IPS-11a (cell line): ENCODE data around the gene MCC.

Experiments
- H3K4me3 ChIP-seq: one replicate; pipeline ENCODE4 v1.5.1; 2013; ENCODE audit warnings: low read depth, low read length, control low read depth

The MCC gene

DNA sequence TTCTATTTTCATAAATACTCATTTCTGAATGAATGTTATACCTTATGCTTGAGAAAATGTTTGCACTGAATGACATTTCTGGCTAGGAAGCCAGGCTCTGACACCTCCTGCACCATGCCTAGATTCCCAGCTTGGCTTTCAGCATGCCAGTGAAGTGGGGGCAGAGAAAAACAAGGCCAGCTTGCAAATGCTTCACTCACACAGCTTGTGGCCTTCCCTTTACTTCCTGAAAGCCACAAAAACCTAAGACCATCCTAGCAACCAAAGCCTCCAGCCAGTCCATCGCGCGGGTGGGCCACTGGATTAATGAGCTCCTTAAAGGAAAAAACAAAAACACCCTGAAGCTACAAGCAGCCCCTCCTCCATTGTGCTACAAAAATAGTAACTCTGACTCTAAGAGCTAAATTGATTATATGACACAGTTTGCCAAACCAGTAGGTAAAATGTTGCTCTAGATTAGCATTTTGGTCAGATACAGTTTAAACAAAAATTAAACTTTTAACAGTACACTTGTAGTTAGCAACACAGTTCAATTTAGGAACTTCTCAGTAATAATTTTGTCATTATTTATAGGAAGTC, 213.3 kb downstream of the MCC start:
- no peak overlapping the region for H3K4me3 ChIP-seq

DNA sequence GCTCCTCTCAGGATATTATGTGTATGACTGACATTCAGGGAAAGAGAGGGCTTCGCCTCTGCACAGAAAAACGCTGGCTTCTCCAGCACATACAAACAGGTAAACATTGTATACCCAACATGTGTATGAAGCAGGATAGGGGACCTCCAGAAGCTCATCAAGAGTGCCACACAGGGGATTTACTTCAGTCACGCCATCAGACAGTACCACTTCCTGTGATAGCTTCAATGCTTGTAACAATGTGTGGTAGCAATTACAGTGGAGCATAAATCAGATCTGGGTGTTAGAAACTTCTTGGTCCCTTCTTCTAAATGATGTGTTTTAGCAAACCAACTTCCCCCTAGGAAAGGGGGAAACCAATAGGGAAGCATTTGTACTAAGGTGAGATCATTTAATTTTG, 214.3 kb downstream of the MCC start:
- H3K4me3 ChIP-seq = no peak overlapping the region

DNA sequence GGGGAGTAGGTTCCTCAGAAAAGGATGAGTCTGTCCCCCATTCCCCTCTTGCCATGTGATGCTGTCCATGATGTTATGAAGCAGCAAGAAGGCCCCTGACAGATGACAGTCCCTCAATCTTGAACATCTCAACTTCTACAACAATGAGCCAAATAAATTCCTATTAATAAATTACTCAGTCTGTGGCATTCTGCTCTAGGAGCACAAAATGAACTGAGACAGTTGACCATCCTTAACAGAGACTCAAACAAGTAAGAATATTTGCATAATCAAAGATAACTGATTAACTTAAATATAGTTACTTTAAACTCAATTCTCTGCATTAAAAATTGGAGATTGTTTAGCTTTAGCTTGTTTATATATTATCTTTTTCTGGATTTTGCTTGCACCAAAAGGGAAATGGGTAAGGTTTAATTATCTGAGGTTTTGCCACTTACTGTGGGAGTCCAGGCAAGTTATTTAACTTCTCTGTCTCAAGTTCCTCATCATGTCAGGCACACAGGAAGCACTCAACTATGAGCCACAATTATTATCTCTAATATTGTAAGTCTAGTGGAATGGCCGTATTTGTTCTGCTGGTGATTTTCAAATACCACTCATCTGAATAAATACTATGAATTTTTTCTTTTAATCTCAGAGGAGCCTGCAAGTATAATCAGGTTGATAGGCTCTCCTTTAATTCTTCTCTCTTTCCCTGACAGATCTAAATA, 216.4 kb downstream of the MCC start:
- H3K4me3 ChIP-seq = no peak overlapping the region

DNA sequence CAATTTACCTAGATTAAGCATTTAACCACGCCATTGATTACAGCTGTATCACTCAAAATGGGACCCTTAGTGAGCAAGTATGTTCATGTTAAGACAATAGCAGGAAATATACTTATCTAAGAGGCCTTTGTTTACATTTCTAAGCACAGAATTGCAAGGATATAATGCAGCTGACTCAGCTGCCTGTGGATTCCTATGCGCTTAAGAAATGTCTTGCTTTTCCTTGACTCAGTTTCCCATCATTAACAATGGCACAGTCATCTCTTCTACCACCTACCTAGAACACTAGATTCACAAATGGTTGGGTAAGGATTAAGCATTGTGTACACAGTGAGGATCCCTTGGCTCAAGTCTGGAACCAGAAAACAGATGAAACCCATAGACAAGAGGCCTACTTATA, 217.2 kb downstream of the MCC start:
- no peak overlapping the region for H3K4me3 ChIP-seq

DNA sequence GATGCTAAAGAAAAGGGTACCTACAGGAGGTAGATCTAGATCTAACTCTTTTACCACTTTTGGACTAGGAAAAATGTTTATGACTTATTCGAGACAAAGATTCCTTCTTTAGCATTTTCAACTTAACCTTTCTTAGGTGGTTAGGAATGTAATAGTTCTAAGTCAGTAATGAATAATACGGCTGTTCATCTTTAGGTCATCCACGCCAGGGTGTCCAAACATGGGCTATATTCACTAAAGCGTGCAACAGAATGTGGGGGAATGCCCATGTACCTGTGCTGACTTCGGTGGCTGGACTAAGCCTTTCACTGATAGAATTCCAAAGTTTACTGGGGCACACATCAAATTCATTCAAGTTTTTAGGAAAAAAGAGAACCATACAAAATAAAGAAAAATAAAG, 218.2 kb downstream of the MCC start:
- H3K4me3 ChIP-seq = no peak overlapping the region

DNA sequence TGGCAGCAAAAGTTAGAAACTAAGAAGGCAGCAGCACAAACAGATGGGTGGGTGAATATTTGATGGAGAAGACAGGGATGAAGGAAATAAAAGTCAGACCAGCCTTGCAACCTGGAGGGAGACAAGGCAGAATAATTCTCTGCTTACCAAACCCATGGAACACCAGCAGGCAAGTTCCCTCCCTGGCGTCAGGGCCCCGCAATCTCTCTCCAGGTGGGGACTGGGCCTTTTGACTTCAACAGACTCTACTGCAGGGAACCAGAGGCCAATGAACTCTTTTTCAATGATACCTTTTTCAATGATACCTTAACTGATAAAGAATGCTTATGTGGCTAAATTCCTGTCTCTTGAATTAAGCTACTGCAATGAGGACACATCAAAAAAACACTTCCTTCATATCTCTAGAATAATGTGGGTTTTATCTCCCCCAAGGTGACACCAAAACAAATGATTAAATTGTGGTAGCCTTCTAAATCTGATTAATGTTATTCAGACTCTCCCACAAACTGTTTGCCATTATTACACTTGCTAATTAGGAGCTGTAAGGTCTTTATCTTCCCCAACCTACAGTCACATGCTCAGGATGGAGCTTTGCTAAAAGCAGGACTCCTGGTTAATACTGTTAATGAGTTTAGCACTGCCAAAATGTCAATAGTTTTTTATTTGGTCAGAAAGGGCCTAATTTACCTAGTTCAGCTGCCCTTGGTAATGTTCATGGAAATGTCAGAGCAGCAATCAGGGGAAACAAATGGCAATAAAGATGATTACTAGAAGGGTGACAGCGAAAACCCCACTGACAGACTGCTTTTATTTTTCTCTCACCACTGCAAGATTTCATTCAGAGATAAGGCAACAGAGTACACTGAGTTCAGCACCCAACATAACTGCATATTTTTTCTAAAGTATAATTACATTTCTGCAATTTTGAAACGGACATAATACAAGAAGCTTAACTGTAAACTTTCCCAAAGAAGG, 218.9 kb downstream of the MCC start:
- H3K4me3 ChIP-seq = no peak overlapping the region

DNA sequence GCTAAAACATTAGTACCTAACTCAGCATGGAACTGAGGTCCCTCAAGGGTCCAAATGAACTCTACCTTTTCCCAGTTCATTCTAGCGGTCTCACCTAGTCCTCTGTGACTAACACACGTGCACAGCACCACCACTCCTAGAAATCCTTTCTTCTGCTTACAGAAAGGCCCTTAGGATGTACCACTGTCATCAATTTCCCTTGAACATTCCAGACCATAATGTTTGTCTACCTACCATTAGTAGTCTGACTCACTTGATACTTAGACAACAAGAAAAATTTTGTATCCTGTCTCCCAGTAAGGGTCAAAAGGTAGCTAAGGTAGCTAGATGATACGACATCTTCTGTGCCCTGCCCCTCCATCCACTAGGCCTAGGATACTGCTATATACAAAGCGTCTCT, 220.0 kb downstream of the MCC start:
- no peak overlapping the region for H3K4me3 ChIP-seq

DNA sequence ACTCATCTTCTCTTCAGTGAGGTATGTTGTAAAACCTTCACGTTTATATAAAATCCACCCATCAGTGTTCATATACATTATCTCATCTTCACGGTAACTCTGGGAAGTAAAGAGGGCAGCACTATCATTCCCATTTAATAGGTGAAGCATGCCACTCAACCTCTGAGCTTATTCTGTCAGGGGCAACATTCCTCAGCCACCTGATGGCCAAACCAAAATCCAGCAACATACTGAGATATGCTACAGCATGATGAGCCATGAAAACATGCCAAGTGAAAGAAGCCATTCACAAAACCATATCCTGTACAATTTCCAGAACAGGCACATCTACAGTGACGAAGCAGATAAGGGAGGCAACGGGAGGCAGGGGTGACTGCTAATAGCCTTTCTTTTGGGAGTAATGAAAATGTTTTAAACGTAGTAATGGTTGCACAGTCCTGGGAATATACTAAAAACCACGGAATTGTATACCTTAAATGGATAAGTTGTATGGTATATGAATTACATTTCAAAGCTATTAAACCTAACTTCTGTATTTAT, 220.8 kb downstream of the MCC start:
- no peak overlapping the region for H3K4me3 ChIP-seq

DNA sequence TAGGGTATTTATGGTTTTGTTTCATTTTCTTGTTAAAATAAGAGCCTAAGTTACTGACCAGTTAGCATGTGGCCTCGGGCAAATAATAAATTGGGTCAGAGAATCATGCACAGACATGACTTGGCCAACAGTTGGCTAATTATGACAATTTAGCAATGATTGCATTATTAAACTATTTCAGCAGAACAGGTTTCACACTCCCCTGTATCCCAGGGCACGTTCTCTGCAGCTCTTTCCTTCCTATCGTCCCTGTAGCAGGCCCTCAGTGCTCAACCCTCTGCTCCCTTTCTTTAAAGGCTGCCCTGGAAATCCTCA, 221.4 kb downstream of the MCC start:
- H3K4me3 ChIP-seq = no peak overlapping the region

DNA sequence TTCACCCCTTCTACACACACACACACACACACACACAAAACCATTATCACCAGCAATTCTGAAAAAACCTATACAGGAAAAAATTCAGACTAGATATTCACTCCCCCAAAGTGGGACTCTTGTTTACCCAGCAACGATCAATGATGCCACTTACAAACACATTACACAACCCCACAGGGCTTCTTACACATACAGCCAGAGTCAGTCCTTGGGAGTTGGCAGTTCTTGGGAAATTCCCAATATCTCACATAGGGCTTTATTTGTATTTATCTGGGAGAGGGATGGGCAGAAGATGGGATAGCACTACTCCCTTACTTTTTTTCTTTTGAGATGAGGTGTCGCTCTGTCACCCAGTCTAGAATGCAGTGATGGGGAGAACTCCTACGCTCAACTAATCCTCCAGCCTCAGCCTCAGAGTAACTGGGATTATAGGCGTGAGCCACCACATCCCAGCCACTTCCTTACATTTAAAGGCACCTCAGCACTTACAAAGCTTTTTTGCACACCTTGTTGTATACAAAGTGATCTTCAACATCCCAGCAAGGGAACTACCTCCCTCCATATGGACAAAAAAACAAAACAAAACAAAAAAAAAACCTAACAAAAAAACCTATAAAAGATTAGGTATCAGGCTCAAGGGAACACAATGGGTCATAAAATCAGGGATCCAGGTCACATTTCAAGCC, 221.9 kb downstream of the MCC start:
- no peak overlapping the region for H3K4me3 ChIP-seq

DNA sequence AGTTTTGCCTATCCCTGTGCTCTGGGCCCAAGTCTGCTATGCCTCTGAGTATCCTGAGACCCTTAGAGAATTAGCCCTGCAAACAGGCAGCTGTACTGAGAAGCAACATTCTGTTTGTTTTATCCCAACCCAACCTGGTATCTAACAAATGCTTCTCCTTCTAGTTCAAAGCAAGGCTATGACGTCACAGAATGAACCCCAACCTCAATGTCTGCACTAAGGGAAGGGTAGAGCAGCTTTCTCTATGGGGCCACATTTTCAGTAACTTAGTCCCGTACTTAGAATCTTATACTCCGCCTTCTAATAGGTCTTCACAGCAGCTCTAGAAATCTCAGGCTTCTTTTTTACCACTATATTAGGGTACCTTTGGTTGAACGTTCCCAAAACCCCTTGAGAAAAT, 223.1 kb downstream of the MCC start:
- no peak overlapping the region for H3K4me3 ChIP-seq

DNA sequence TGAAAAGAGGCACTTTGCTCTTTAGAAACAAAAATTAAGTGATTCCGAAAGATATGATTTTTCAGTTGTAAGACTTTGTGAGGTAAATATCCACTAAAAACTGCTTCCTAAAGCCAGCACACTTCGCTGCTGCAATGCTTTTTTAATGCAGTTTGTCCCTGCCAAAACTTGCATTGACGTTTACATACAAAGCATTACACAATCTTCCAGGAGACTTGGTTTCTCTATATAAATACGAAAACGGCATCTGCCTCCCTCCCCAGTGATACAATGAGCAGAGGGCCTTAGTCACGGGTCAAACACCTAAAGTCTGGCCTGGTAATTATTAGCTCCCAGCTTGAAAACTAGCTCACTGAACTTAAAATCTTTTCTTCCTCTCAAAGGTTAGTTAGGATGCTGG, 224.2 kb downstream of the MCC start:
- no peak overlapping the region for H3K4me3 ChIP-seq

DNA sequence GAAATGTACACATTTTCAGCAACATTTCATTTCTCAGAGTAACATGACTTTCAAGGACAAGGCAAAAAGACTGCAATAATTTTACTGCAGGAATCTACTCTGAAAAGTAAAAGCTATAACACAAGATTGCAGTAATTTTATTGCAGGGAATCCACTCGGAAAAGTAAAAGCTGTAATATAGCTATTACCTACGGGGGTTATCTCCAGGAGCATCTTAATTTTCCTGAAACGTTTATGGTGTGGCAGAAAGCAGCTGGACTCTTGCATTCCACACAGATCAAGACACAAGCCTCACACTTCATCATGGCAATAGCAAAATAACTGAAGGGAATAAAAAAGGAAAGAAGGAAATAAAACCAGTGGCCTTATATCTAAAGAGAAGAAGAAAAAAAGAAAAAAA, 224.7 kb downstream of the MCC start:
- no peak overlapping the region for H3K4me3 ChIP-seq

DNA sequence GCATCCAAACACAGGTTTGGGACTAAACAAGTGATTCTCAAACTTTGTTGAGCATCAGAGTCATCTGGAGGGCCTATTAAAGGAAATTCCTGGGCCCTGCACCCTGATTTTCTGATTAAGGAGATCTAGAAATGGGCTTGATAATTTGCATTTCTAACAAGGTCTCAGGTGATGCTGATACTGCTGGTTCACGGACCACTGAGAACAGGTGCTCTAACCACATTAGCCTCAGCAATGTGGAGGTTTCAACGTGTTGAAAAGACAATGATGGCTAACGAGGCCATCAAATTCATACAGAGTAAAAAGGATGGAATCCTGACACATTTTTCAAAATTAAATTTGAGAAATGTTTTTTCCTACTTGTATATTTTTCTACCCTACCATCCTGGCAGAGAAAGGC, 225.6 kb downstream of the MCC start:
- H3K4me3 ChIP-seq = no peak overlapping the region

DNA sequence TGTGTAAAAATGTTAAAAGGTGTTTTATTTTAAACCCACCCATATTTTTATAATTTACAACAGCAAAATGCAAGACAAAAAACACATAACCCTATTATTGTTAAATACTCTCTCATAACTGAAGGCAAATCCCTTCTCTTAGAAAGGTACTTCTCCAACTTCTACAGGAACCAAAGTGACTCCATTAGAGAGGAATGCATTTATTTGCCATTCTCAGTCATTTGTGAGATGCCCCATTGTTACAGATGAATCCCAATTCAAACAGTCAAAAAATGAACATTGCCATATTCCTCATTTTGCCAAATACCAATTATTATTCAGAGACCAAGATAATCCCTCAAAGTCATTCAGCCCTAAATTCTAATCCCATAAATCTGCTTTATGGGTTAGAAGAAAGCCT, 229.2 kb downstream of the MCC start:
- H3K4me3 ChIP-seq = no peak overlapping the region

DNA sequence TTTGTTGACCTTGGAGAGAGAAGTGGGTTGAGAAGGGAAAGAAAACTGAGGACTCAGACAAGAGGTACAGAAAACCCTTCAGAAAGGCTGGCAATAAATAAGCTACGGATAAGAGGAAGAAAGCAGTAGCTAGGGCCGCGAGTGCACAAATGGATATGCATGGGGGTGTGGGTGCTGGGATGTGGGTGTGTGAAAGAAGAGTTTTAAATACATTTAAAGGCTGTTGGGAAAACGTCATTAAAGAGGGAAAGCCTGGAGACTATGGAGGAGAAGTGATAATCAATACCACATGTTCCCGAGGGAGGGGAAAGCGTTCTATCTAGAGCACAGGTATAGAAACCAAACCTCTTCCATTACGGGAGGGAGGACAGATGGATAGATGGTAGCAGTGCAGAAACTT, 230.7 kb downstream of the MCC start:
- H3K4me3 ChIP-seq = no peak overlapping the region

DNA sequence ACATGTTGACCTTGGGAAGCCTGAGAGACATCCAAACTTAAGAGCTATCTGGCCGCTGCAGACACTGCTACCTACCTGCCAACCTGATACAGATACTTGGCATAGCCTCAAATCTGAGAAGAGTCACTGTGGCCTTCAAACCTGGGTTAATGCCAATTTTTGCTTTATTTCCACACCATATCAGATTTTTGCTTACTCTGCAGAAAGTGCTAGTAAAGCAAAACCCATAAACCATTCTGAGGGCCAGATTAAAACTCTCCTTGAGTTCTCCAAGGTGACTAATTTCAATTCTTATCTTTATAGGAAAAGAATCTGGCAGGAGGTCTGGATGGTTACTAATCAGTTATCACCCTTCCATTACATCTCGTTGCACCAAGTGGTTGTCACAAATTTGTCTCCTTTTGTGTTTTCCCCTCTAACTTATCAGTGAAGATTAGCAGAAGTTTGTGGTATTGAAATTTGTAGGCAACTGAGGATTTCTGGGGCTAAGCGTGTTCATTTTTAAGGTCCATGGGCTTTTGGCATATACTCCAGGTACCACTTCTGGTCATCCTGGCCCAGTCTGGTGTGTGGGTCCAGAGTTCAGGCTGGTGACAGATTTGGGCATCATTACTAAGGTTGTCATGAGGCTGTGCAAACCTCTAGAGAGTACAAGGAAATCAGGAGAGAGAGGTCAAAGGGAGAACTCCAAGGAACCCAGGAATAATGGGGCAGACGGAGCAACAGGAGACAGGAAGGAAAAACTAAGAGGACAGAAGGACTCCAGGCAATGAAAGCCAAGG, 231.4 kb downstream of the MCC start:
- H3K4me3 ChIP-seq = no peak overlapping the region

DNA sequence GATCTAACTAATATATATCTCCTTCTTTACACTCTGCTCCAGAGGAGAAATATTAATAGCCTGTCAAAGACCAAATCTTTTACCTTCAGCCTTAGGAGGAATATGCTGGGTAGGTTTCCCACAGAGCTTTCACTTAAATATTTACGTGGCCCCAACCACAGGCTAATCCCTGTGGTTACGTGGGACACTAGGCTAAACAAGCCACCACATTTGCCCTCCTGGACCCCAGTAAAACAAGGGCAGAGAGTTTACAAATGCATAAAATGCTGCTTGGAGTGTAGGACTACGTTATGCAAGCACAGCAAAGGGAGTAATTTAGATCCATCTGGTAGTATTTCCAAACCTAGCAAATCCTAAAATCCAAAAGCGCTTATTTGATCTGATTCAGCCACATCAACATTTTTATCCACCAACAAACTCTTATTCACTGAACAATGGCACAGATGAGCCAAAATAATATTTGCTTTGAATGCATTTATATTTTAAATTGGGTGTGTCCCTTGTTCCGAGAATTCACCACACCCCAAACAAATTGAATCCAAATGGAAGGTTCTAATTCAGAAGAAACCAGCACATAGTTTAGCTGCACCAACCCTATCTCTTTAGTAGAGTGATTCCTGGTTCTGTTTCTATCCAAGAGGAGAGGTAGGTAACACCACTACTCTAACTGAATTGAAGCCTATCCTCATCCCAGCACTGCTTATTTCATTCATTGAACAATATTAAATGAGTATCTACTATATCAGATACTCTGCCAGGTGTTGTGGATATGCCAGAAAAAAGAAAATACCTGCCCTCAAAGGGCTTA, 232.5 kb downstream of the MCC start:
- no peak overlapping the region for H3K4me3 ChIP-seq

DNA sequence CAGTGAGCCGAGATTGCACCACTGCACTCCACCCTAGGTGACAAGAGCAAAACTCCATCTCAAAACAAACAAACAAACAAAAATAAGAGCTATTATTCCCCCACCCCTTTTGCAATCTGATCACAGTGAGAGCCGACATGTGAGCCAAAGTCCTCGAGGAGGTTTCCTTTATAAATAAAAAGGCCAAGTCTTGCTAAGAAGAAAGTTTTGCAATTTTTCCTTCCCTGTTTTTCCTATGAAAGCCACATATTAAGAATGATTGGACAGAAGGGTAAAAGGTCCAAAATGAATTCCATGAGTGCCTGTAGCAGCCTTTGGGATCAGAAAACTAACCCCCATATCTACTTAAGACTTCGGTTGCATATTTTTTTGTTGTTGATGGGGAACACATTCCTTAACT, 233.1 kb downstream of the MCC start:
- H3K4me3 ChIP-seq = no peak overlapping the region

DNA sequence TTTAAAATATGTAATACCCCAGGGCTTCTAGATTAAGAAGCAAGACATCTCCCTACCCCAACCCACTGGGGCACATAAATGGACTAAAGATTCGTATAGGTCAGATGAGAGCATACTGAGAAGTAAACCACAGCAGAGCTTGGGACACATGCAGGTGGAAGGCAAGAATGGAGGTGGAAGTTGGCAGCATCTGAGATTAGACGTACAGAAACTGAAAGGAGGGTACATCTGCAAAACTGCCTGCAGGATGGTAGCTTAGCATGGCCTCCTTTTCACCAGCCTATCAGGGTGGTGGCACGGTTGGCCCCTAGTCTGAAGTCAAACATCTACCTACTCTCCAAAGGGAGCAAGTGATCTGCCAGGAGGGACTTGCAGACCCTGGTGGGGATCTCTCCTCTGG, 235.2 kb downstream of the MCC start:
- H3K4me3 ChIP-seq = no peak overlapping the region
